Motor neuron (in vitro differentiated cells): ENCODE measurements around the gene TRABD2B. TPM values are rescaled to one million over a fixed set of nuclear protein-coding genes. Genes with fewer than 3 reads are reported as not detected.

Experiments used
- ATAC-seq, 8 experiments: fragments of 200-7000 bp; cut with Tn5 transposase; replicated peaks in 6 of 8; 2 replicates each; pipeline ENCODE4 v1.8.0; 2021; ENCODE audit warnings: mild to moderate bottlenecking in 8 of 8, moderate library complexity in 8 of 8
- H3K27ac ChIP-seq, 2 donors: fragments of 250-450 bp; sonication (Bioruptor Pico); 2 replicates each; pipeline ENCODE4 v1.9.0; 2021; ENCODE audit warnings: antibody characterized with exemption in 2 of 2, mild to moderate bottlenecking in 2 of 2, moderate library complexity in 1 of 2
- H3K4me1 ChIP-seq, 2 donors: fragments of 250-450 bp; sonication (Bioruptor Pico); replicated peaks in 1 of 2; 2 replicates each; pipeline ENCODE4 v1.6.1; 2021; ENCODE audit warnings: antibody characterized with exemption in 2 of 2, mild to moderate bottlenecking in 2 of 2, moderate library complexity in 1 of 2
- H3K4me3 ChIP-seq, 5 donors: fragments of 250-450 bp; sonication (Bioruptor Pico); 2 replicates each; pipeline ENCODE4 v1.9.0; 2021; ENCODE audit warnings: antibody characterized with exemption in 5 of 5, mild to moderate bottlenecking in 5 of 5, moderate library complexity in 4 of 5
- WGBS, 10 experiments: fragments of 450-650 bp; shearing (Covaris generic); methylation state at CpG; one replicate each; pipeline ENCODE4 v1.0.0; 2022; 5-methylcytosine and 5-hydroxymethylcytosine counted together
- in situ Hi-C, 9 experiments: fragments of 400-800 bp; cut with MboI; loops; one replicate each; pipeline ENCODE4 v1.15.0; 2021; ENCODE audit warnings: low sequenced_read_pairs in 9 of 9, low pct_unique_long_range_greater_than_20kb in 2 of 9; ENCODE audit not compliant: unreplicated experiment in 9 of 9
- total RNA-seq, 8 experiments: library from RNA; unstranded; fragments of 300-600 nt; gene quantifications; 2 replicates each; pipeline versions ENCODE4 v1.2.3 to v1.2.4, GENCODE V29; 2022

The TRABD2B gene
- total RNA-seq, 8 experiments from 2014 or later: 0.11 to 1.1 (median 0.42) TPM

DNA sequence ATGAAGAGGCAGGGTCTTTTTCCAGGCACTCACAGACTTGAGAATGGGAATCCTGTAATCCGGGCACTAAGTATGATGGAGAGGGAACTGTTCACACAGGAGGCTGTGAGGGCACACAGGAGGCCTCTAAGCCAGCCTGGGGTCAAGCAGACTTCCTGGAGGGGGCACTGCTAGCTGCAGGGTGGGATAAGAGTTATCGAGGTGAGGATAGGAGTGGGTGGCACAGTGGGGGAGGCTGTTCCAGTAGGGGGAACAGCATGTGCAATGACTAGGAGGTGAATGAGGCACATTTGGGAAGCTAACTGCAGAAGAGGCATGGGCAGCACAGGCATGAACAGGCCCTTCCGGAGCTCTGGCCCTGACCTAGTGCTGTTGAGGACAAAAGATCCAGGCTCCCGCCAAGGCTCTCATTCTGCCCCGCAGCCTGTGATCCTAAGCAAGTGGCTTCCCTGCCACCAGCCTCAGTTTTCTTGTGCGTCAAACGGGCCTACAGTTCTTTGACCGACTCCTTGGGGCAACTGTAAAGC lies 216.7 kb downstream of the TRABD2B start:
- Histone ChIP-seq H3K4me3 (no peak overlapping the region), H3K27ac (no peak overlapping the region), H3K4me1 (peaks cover 21 to 33% of the 10 kb centered on the region in 2 donors)
- in situ Hi-C loops: no loop called here
- 70 to 100% (median 90%) methylated on average over 1 to 7 of the region's 8 CpGs; no CpG with 5 or more reads in 3 of the 10 experiments for WGBS, 10 experiments
- ATAC-seq: no peak

DNA sequence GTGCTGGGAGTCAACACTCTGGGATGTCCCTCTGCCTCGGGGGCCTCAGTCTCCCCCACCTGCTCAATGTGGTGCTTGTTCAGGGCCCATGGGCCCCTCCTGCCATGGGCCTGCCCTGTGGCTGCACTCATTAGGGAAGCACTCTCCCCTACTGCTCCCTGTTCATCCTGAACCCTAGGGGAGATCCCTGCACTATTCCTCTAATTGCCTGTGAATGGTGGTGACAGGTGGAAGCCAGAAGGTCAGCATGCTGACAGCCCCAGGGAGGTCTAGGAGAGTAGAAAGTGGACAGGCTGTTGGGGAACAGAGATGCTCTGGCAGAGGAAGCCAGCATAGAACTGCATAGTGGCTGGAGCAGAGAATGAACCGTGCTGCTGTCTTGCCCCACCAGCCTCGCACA lies 217.6 kb downstream of the TRABD2B start:
- Histone ChIP-seq H3K4me1 (peaks cover 21 to 33% of the 10 kb centered on the region in 2 donors), H3K27ac (no peak overlapping the region), H3K4me3 (no peak overlapping the region)
- in situ Hi-C loops: no loop called here
- no peak for ATAC-seq
- WGBS, 10 experiments: 83 to 93% methylated on average over 2 of the region's 3 CpGs; no CpG with 5 or more reads in 8 of the 10 experiments

DNA sequence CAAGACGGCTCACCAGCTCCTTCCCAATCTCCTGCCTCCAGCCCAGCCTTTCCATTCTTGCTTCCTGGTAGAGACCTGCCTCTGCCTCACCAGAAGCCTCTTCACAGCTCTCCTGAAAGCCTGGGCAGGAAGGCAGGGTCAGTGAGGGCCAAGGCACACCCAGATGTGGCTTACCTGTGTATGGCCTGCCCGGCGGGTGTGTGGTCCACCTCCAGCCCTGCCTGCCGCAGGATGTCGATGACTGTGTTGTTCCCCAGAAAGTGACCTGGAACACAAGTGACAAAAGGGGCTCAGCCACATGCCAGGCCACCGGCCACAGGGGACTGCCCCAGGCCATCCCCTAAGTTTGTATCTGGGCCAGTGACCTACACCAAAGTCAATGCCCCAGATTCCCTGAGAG lies 218.9 kb downstream of the TRABD2B start:
- WGBS, 10 experiments: 40 to 100% (median 90%) methylated on average over 1 to 6 of the region's 6 CpGs; no CpG with 5 or more reads in 3 of the 10 experiments
- Histone ChIP-seq H3K4me3 (no peak overlapping the region), H3K4me1 (peaks cover 21 to 29% of the 10 kb centered on the region in 2 donors), H3K27ac (no peak overlapping the region)
- ATAC-seq: no peak
- in situ Hi-C loops: no loop called here

DNA sequence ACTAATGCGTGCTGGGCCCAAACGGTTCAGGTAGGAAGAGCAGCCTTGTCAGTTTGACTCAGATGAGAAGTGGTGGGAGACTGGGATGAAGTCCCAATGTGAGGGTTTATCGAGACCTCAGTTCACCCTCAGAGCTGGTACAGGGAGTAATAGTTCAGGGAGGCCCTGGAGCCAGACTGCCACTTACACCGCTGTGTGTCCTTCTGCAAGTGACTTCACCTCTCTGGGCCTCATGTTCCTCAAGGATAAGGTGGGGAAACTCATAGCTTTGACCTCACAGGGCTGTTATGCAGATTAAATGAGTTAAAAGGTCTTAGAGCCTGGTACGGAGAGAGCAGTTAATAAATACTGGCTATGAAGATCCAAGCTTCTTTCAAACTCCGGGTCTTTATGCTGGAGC lies 219.9 kb downstream of the TRABD2B start:
- no peak overlapping the region for H3K4me3 ChIP-seq
- peak overlapping the region in 1 of 2 donors; percentile 20 for H3K27ac ChIP-seq
- WGBS, 10 experiments: 20 to 83% (median 74%) methylated on average over 1 to 5 of the region's 6 CpGs; no CpG with 5 or more reads in 6 of the 10 experiments
- peaks cover 21 to 29% of the 10 kb centered on the region in 2 donors for H3K4me1 ChIP-seq
- no peak for ATAC-seq
- in situ Hi-C loops: no loop called here

DNA sequence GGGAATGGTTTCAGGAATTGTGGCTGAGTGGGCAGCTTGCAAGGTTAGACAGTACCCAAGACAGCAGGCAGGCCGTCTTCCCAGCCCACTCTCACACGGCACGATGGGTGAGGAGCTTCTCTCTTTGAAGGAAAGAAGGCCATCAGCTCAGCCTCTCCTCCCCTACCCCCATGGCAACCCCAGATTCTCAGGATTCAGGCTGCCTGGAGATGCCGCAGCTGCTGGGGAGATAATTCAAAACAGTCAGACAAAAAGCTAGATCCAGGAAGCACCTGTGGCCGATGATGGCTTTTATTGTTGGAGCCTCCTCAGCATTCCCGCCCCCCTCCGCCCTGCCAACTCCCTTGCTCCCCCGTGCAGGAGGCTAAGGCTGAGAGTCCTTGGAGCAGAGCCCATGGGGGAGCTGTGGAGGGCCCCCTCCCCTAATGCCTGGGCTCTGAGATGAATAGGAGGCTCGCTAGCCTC lies 220.5 kb downstream of the TRABD2B start:
- no peak overlapping the region for H3K4me3 ChIP-seq
- in situ Hi-C loops: no loop called here
- 28 to 85% (median 36%) methylated on average over 2 to 8 of the region's 9 CpGs; no CpG with 5 or more reads in 5 of the 10 experiments for WGBS, 10 experiments
- ATAC-seq: peak in 5 of 8 experiments; percentile 70 to 82 (median 80)
- peaks cover 25 to 32% of the 10 kb centered on the region in 2 donors for H3K4me1 ChIP-seq
- H3K27ac ChIP-seq: peak overlapping the region; percentile 14 to 31

DNA sequence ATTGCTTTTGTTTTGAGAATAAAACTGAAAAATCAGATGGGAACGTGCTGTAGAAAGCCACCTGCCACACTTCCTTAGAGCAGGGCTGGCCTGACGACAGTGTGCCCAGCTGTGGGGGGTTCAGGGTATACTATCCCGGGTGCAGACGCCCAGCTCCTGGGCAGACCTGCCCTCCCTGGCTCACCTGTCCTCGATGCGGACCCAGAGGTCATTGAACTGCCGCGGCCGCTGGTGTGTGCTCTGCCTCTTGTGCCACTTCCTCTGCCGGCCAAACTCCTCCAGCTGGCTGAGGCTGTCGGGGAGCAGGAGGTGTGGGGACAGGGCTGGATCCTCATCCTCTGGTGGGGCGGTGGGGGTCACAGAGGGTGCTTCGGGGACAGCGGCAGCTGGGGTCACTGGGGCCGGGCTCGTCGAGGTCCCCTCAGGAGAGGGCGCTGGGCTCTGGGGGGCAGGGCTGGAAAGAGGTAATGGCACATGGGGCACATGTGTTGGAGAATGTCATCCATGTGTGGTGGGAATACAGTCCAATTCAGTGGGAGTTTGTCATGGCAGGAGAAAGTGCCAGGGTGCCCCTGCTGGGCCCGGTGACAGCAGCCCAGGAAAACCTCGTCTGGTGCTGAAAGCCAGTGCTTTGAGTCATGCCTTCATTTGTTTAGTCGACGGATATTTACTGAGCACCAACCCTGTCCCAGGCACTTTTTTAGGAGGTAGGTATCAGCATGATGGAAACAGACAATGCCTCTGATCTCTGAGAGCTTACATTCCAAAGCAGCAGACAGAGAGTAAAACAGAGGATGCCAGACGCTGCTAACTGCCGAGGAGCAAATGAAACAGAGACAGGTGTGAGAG lies 222.0 kb downstream of the TRABD2B start:
- no peak overlapping the region for H3K27ac ChIP-seq
- WGBS, 10 experiments: 33 to 100% (median 82%) methylated on average over 1 to 9 of the region's 24 CpGs; no CpG with 5 or more reads in 4 of the 10 experiments
- H3K4me1 ChIP-seq: peaks cover 28 to 33% of the 10 kb centered on the region in 2 donors
- H3K4me3 ChIP-seq: no peak overlapping the region
- in situ Hi-C loops: loop anchor here in 2 of 9 experiments (25.0 kb wide), 2 partner anchors 287 to 437 kb away; partner anchors contain the start of gene SLC5A9 (in 1 of the 2)
- ATAC-seq: no peak

DNA sequence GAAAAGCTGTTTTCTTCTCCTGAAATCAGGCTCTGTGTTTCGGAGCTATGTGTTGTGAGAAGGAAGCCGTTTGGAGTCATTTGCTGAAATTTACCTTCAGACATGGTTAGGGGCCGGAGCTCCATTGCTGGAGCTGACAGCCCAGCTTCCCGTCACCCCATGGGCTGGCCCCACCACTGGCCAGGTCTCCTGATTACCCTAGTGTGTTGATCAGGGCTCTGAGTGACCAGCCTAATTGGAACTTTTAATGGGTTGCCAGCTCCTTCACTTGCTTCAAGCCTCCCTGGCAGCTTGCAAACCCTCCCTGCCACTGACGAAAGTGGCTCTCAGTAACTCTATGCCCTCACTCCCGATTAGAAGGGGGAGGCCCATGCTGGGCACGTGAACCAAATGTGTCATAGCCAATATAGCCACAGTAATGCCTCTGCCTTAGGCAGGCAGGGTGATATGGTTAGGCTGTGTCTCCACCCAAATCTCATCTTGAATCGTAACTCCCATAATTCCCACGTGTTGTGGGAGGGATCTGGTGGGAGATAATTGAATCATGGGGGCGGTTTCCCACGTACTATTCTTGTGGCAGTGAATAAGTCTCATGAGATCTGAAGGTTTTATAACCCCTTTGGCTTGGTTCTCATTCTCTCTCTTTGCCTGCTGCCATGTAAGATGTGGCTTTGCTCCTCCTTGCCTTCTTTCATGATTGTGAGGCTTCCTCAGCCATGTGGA lies 224.1 kb downstream of the TRABD2B start:
- ATAC-seq: peak in 2 of 8 experiments; percentile 45 to 54
- in situ Hi-C loops: loop anchor here in 2 of 9 experiments (25.0 kb wide), 2 partner anchors 289 to 439 kb away; partner anchors contain the start of gene SLC5A9 (in 1 of the 2)

DNA sequence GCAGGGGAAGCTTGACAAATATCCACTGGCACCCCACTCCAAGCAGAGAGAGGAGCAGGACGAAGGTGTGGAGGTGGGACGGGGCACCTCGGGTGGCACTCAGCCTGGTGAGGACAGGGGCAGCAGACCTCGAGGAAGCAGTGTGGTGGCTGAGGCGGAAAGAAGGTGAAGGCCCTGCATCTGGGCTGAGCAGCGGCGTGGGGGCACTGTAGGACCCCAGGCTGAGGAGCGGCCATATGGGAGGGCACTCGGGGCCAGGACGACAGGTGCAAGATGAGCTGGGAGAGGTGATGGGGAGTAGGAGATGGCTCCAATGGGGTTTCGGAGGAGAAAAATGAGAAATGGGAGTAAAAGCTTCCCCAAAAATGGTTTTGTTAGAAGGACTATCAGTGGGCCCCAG lies 224.9 kb downstream of the TRABD2B start:
- 58 to 100% (median 89%) methylated on average over 3 to 9 of the region's 11 CpGs; no CpG with 5 or more reads in 1 of the 10 experiments for WGBS, 10 experiments
- in situ Hi-C loops: loop anchor here in 2 of 9 experiments (25.0 kb wide), 2 partner anchors 290 to 440 kb away; partner anchors contain the start of gene SLC5A9 (in 1 of the 2)

More for the DNA sequence above, 224.1 kb downstream of the TRABD2B start:
- H3K4me3 ChIP-seq: no peak overlapping the region
- H3K27ac ChIP-seq: no peak overlapping the region
- WGBS, 10 experiments: 0 to 95% (median 88%) methylated on average over 1 to 9 of the region's 11 CpGs; no CpG with 5 or more reads in 3 of the 10 experiments
- H3K4me1 ChIP-seq: peaks cover 20 to 25% of the 10 kb centered on the region in 2 donors

DNA sequence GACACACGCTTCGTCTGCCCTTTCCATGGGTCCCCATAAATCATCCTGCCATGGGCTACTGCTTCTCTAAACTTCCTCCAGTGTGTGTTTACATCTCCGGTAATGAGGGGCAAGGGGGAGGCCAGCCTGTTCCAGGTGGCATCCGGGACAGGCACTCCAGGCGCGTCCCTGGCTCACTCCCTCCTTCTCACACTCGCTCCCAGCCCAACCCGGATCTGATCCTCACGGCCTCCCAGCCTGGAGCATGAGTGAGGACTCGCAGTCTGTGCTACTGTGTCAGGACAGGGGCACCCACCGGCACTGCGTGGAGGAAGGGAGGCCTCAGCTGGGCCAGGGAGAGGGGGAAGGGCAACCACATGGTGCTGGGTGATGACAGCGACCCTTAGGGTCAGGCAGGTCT lies 225.4 kb downstream of the TRABD2B start:
- 40 to 74% (median 54%) methylated on average over 1 to 5 of the region's 13 CpGs; no CpG with 5 or more reads in 4 of the 10 experiments for WGBS, 10 experiments
- in situ Hi-C loops: loop anchor here in 2 of 9 experiments (25.0 kb wide), 2 partner anchors 291 to 441 kb away; partner anchors contain the start of gene SLC5A9 (in 1 of the 2)
- ATAC-seq: peak in 5 of 8 experiments; percentile 7 to 62 (median 42)

More for the DNA sequence above, 224.9 kb downstream of the TRABD2B start:
- Histone ChIP-seq H3K27ac (no peak overlapping the region), H3K4me1 (peaks cover 20 to 21% of the 10 kb centered on the region in 2 donors), H3K4me3 (no peak overlapping the region)
- ATAC-seq: no peak

DNA sequence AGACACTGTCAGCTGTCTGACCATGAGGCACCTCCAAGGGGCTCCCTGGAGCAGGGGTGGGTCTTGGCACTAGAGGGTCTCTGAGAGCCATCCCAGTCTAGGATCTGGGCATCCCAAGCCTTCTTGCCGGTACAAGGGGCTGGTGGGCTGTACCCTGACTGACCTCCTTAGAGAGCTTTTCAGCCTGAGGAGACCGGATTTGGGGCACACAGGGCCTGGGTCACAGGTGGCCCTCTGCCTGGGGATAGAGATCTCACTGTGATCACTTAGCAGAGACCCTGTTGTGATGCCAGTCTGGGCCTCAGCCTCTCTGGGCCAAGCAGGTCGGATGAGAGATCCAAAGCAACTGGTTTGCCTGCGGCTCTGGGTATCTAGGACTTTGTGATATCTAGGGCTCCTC lies 227.2 kb downstream of the TRABD2B start:
- WGBS, 10 experiments: 57 to 100% (median 97%) methylated on average over 1 to 4 of the region's 4 CpGs; no CpG with 5 or more reads in 6 of the 10 experiments
- peaks cover 8% of the 10 kb centered on the region in 2 donors for H3K4me1 ChIP-seq
- in situ Hi-C loops: loop anchor here in 2 of 9 experiments (25.0 kb wide), 2 partner anchors 292 to 442 kb away; partner anchors contain the start of gene SLC5A9 (in 1 of the 2)

More for the DNA sequence above, 225.4 kb downstream of the TRABD2B start:
- peaks cover 16% of the 10 kb centered on the region in 2 donors for H3K4me1 ChIP-seq
- H3K4me3 ChIP-seq: no peak overlapping the region
- no peak overlapping the region for H3K27ac ChIP-seq

DNA sequence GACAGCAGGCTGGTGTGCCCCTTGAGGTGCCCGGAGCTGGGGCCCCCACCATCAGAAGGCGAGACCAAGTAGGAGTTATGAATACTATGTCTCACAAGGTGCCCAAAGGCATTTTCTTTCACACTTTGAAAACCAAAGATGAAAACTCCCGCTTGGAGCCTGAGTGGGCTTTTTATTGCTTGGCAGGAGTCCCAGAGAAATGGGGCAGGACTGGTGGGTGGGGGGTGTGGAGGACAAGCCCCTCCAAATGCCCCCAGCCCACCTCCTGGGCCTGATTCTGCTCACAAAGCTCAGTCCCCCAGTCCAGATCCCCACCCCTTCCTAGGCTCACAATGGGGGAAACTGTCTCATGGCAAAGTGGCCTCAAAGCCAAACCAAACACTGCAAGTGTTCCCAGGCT lies 227.9 kb downstream of the TRABD2B start:
- WGBS, 10 experiments: 30 to 100% (median 93%) methylated on average over 1 to 3 of the region's 3 CpGs; no CpG with 5 or more reads in 5 of the 10 experiments
- Histone ChIP-seq H3K27ac (no peak overlapping the region), H3K4me1 (peaks cover 8% of the 10 kb centered on the region in 2 donors), H3K4me3 (no peak overlapping the region)
- in situ Hi-C loops: loop anchor here in 2 of 9 experiments (25.0 kb wide), 2 partner anchors 293 to 443 kb away; partner anchors contain the start of gene SLC5A9 (in 1 of the 2)
- no peak for ATAC-seq

More for the DNA sequence above, 227.2 kb downstream of the TRABD2B start:
- ATAC-seq: no peak
- Histone ChIP-seq H3K27ac (no peak overlapping the region), H3K4me3 (no peak overlapping the region)

DNA sequence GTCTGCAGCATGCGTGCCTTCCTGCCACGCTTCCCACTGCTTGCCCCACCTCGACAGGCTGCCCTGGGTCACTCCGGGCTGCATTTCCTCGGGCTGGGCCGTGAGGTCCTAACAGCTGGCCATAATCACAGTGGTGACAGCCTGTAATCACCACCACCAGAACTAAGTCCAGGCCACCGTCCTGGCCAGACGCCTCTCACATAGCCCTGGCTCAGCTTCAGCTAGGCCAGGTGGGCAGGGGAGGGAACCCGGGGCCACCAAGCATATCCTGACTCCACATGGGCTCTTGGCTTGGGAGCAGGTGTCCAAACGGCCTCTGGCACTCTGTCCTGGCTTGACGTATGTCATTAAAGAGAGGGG lies 229.5 kb downstream of the TRABD2B start:
- no peak for ATAC-seq
- no peak overlapping the region for H3K27ac ChIP-seq
- WGBS, 10 experiments: 14 to 96% (median 80%) methylated on average over 1 to 9 of the region's 11 CpGs; no CpG with 5 or more reads in 3 of the 10 experiments
- in situ Hi-C loops: loop anchor here in 2 of 9 experiments (25.0 kb wide), 2 partner anchors 295 to 445 kb away; partner anchors contain the start of gene SLC5A9 (in 1 of the 2)
- no peak overlapping the region for H3K4me3 ChIP-seq
- peaks cover 8% of the 10 kb centered on the region in 2 donors for H3K4me1 ChIP-seq
